ENCODE results near the gene TPD52L1. TPM values are rescaled to one million over a fixed set of nuclear protein-coding genes. Genes with fewer than 3 reads are reported as not detected.

TPD52L1 gene
- total RNA-seq, 2 donors from 2014 or later: 24.9 to 39.1 TPM

DNA sequence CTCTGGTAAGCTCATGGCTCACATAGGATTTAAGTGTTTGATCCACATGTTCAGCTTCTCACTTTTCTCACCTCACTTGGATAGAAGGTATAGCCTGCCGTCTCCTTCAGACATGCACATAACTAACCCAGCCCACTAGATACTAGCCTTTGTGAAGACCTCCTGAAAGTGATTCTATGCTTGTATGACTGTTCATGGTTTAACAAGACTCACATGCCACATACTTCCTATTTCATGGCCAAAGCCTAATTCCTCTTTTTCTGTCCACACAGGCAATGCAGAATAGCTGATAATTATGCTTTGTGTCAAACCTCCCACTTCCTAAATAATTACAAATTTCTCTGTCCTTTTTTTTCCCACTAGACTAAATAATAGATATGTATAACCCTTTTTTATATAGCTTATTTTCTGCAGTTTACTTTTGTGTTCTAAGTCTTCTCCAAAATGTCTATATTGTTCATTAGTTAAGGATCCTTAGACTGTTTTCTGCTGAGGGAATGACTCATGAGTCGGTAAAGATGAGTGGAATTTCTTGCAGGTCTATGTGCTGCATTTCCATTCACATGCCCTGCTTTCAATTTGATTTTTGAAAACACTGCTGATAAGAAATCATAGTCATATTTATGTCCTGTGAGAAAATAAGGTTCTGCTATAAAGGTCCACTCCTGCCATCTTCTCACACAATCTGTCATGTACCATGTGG, 105.2 kb downstream of the TPD52L1 start:
- Histone ChIP-seq H3K9ac (ENCODE audit: extremely low read depth, low read length, poor library complexity, severe bottlenecking) (no peak overlapping the region), H3K36me3 (ENCODE audit: control insufficient read depth, insufficient read depth, low read length) (no peaks in the 10 kb centered on the region), H3K4me1 (ENCODE audit: control insufficient read depth, insufficient read depth, low read length) (no peaks in the 10 kb centered on the region), H3K9me3 (ENCODE audit: control insufficient read depth, low read length) (no peaks in the 10 kb centered on the region), H3K27me3 (ENCODE audit: control insufficient read depth, insufficient read depth, low read length, poor library complexity, severe bottlenecking) (no peaks in the 10 kb centered on the region), H3K27ac (ENCODE audit: low read depth, low read length) (no peak overlapping the region), H3K4me3 (ENCODE audit: low read length) (no peak overlapping the region)
- H3K4me3 Mint-ChIP-seq: no peak overlapping the region
- no peaks in the 10 kb centered on the region for H3K9me3 Mint-ChIP-seq
- H3K27me3 Mint-ChIP-seq (ENCODE audit: insufficient read depth): no peaks in the 10 kb centered on the region
- H3K4me1 Mint-ChIP-seq: no peaks in the 10 kb centered on the region
- TF ChIP-seq, protein P1, sequence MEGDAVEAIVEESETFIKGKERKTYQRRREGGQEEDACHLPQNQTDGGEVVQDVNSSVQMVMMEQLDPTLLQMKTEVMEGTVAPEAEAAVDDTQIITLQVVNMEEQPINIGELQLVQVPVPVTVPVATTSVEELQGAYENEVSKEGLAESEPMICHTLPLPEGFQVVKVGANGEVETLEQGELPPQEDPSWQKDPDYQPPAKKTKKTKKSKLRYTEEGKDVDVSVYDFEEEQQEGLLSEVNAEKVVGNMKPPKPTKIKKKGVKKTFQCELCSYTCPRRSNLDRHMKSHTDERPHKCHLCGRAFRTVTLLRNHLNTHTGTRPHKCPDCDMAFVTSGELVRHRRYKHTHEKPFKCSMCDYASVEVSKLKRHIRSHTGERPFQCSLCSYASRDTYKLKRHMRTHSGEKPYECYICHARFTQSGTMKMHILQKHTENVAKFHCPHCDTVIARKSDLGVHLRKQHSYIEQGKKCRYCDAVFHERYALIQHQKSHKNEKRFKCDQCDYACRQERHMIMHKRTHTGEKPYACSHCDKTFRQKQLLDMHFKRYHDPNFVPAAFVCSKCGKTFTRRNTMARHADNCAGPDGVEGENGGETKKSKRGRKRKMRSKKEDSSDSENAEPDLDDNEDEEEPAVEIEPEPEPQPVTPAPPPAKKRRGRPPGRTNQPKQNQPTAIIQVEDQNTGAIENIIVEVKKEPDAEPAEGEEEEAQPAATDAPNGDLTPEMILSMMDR (conservative IDR thresholded peaks at IDR 0.05): no peak
- no peak for DNase-seq
- WGBS, 2 experiments (ENCODE audit: insufficient coverage in 1 of 2, insufficient read length in 1 of 2): 86 to 92% methylated on average over 1 to 2 of the region's 2 CpGs
- no peak overlapping the region for H3K27ac Mint-ChIP-seq
- no peaks in the 10 kb centered on the region for H3K36me3 Mint-ChIP-seq (ENCODE audit: low read depth)

DNA sequence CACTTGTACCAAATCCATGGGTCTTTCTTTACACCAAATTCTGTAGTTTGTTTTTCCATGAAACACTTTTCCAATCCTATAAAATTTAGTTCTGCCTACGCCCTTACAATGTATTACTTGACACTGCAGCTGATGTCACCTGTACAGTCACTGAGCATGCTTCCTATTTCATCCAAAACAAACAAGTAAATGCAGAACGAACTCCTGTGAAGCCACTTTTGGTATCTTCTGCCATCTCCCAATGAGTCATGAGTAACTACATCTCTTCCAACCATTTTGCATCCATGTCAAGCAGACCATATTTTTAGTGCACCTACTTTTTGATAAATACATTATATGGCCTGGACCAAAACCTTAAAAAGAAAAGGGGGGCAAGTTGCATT, 105.8 kb downstream of the TPD52L1 start:
- H3K4me1 Mint-ChIP-seq: no peaks in the 10 kb centered on the region
- Histone ChIP-seq H3K9ac (ENCODE audit: extremely low read depth, low read length, poor library complexity, severe bottlenecking) (no peak overlapping the region), H3K27me3 (ENCODE audit: control insufficient read depth, insufficient read depth, low read length, poor library complexity, severe bottlenecking) (no peaks in the 10 kb centered on the region), H3K4me3 (ENCODE audit: low read length) (no peak overlapping the region), H3K4me1 (ENCODE audit: control insufficient read depth, insufficient read depth, low read length) (no peaks in the 10 kb centered on the region), H3K36me3 (ENCODE audit: control insufficient read depth, insufficient read depth, low read length) (no peaks in the 10 kb centered on the region), H3K27ac (ENCODE audit: low read depth, low read length) (no peak overlapping the region), H3K9me3 (ENCODE audit: control insufficient read depth, low read length) (no peaks in the 10 kb centered on the region)
- 85 to 90% methylated on average over 1 to 2 of the region's 2 CpGs for WGBS, 2 experiments (ENCODE audit: insufficient coverage in 1 of 2, insufficient read length in 1 of 2)
- H3K27ac Mint-ChIP-seq: no peak overlapping the region
- no peaks in the 10 kb centered on the region for H3K9me3 Mint-ChIP-seq
- H3K4me3 Mint-ChIP-seq: no peak overlapping the region
- H3K36me3 Mint-ChIP-seq (ENCODE audit: low read depth): no peaks in the 10 kb centered on the region
- no peak for DNase-seq
- TF ChIP-seq, protein P1 (conservative IDR thresholded peaks at IDR 0.05): no peak
- H3K27me3 Mint-ChIP-seq (ENCODE audit: insufficient read depth): no peaks in the 10 kb centered on the region

DNA sequence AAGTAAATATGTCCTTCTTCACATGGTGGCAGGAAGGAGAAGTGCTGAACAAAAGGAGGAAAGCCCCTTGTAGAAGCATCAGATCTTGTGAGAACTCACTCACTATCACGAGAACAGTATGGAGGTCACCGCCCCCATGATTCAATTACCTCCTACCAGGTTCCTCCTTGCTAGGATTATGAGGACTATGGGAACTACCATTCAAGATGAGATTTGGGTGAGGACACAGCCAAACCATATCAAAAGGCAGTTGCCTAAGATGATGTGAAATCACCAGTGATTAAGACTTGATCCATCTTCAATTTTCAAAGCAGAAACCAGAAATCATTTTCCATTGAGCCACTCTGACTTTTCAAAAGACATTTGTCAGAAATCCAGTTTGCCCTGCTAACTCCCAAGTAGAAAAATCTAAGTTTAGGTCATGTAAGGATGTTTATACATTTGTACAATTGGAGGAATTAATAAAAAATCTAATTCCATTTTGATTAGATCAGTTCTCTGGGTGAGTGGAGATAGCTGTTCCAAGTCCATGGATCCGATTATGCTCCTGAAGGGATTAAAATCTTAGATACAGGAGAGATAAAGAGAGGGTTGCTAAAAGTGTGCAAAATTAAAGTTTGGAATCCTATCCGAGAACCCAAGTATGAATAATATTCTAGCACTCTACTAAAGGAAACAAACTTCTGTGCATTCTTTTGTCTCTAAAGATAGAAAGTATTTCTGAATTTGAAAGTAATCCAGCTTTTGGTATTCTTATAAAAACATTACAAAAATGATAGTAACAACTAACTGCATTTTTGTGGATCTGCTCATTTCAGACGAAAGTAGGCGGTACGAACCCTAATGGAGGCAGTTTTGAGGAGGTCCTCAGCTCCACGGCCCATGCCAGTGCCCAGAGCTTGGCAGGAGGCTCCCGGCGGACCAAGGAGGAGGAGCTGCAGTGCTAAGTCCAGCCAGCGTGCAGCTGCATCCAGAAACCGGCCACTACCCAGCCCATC, 108.7 kb downstream of the TPD52L1 start:
- Mint-ChIP-seq H3K9me3 (no peaks in the 10 kb centered on the region), H3K4me3 (no peak overlapping the region), H3K36me3 (ENCODE audit: low read depth) (no peaks in the 10 kb centered on the region), H3K27ac (no peak overlapping the region), H3K4me1 (no peaks in the 10 kb centered on the region), H3K27me3 (ENCODE audit: insufficient read depth) (no peaks in the 10 kb centered on the region)
- DNase-seq: no peak
- no peaks in the 10 kb centered on the region for H3K27me3 ChIP-seq (ENCODE audit: control insufficient read depth, insufficient read depth, low read length, poor library complexity, severe bottlenecking)
- H3K9ac ChIP-seq (ENCODE audit: extremely low read depth, low read length, poor library complexity, severe bottlenecking): no peak overlapping the region
- no peaks in the 10 kb centered on the region for H3K36me3 ChIP-seq (ENCODE audit: control insufficient read depth, insufficient read depth, low read length)
- 91 to 100% methylated on average over 2 to 12 of the region's 12 CpGs for WGBS, 2 experiments (ENCODE audit: insufficient coverage in 1 of 2, insufficient read length in 1 of 2)
- no peak overlapping the region for H3K27ac ChIP-seq (ENCODE audit: low read depth, low read length)
- no peaks in the 10 kb centered on the region for H3K4me1 ChIP-seq (ENCODE audit: control insufficient read depth, insufficient read depth, low read length)
- TF ChIP-seq, protein P1 (conservative IDR thresholded peaks at IDR 0.05): no peak
- no peaks in the 10 kb centered on the region for H3K9me3 ChIP-seq (ENCODE audit: control insufficient read depth, low read length)
- no peak overlapping the region for H3K4me3 ChIP-seq (ENCODE audit: low read length)
